Effector CD4-positive, alpha-beta T cell (primary cell): ENCODE data around the gene PRPF4.
"Not testable (repeated sequence)": the region's sequence is repeated elsewhere in the genome, so short reads cannot be mapped to it uniquely, and the experiment has no call there.

Source experiments
- DNase-seq: peaks from one replicate; pipeline ENCODE4 v3.0.0-alpha.2; 2020
- total RNA-seq: gene quantifications from one replicate; lab custom pipeline; 2026; lab: John Stamatoyannopoulos, UW

PRPF4 gene
- total RNA-seq: 39.6 reads per million, percentile 63 among the genes with 10 or more reads in this experiment

DNA sequence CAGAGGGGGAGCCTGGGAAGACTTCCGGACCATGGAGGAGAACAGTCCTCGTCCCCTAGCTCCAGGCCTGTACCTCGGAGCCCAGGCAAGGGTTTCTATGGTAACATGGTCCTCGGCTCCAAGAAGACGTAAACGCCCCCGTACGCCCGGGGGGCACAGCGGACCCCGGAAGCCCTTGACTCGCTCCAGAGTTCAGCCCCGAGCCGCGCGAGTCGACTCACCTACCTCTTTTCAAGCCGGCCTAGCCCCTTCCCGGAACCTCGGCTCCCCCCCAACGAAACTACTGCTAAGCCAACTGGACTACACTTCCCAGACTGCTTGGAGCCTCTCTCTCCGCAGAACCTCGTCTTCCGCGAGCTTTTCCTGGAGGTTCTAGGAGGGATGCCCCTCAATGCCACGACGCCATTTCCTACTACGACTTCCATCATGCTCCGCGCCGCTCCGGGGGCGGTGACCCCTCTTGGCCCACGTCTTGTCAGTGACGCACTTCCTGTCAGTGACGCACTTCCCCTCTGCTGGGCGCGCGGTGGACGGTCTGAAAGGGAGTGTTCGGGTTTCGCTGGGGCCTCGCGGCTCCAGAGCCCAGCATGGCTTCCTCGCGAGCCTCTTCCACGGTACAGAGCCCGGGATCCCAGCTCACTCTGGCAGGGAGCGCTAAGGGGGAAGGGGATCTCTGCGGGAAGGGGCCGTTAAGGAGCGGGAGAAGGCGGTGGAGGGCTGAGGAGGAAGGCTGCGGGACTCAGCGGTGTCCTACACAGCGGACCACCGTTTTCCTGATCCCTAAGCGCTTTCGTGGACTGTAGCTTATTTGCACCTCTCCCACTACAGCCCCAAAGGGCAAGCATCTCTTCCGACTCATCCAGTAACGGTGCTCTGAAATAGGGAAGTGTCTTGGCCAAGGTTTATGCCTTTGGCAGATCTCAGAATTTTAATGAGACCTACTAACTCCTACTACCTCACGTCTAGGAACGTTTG, at the start of gene PRPF4, which contains the start of gene CDC26:
PRPF4 (plus strand) TSS at position 502 of the 975 bp plus-strand sequence; CDS start at position 588, 86 bp downstream.
CDC26 (minus strand) TSS at position 416 of the 975 bp plus-strand sequence. CDS start 3,065 bp downstream, outside the sequence.
- peak; percentile 94 for DNase-seq

DNA sequence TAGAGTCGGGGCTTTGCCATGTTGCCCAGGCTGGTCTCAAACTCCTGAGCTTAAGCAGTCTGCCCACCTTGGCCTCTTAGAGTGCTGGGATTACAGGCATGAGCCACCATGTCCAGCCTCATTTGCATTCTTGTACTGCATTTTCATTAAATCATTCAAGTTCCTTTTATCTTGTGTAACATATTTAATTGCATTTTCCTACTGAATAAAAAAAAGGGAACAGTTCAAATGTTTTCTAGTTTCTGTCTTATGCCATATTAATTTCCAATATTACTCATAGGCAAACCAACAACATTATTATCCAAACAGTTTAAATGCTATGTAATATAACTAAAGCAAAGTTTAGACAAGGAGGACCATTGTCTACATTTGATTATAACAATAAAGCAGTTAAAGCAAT, 48.0 kb upstream of the PRPF4 start:
- no peak for DNase-seq

DNA sequence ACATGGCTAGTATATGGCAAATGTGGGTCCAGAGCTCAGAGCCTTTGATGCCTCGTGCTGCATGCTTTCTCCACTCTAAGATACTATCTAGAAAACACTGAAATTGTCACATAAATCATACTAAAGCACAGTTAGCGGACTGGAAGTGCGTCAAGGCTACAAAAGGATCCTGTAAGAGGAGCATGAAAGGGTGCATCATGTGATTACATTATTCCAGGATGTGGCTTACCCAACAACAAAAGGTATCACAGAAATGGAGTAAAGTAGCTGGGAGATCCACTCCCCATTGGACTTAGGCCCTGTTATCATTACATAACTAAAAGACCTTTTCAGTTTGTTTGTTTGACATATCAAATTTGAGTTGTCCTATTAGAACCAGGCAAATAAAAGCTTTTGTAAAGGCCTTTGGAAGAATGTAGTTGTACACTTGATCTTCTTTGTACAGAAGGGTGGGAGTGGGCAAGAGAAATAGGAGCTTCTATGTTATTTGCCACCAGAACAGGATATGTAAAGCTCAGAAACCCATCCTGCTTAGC, 47.3 kb upstream of the PRPF4 start:
- DNase-seq: no peak

DNA sequence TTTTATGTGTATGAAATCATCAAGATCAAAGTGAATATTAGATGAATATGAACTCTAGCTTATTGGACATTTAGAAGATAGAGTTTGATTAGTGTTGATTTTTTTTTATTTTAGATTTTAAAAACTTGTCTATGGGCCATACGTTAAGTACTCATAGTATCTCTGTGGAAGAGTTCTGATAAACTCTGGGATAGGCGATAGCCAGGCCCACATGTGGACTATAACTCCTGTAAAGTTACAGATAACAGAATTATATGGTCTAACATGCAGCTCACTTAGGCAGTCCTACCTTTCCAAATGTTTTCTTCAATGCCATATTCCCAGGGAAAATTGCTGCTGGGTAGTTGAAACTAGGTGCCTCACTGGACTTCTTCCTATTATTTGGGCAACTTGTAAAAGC, 43.8 kb upstream of the PRPF4 start:
- no peak for DNase-seq

DNA sequence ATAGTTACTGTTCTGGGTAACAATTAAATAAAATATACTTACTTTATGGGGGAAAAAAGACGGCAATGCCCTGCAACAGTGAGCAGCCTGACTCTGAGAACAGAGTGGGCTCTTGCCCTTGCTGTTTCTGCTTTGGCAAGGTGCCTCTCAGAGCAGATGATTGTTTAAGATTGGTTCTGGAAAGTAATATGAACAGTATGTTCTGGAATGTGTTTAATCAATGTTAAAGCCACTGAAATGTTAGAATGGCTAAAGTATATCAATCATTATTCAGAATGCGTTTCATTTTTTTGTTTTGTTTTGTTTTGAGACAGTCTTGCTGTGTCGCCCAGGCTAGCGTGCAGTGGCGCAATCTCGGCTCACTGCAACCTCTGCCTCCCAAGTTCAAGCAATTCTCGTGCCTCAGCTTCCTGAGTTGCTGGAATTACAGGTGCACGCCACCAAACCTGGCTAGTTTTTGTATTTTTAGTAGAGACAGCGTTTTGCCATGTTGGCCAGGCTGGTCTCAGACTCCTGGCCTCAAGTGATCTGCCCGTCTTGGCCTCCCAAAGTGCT, 39.7 kb upstream of the PRPF4 start:
- not testable (repeated sequence) for DNase-seq

DNA sequence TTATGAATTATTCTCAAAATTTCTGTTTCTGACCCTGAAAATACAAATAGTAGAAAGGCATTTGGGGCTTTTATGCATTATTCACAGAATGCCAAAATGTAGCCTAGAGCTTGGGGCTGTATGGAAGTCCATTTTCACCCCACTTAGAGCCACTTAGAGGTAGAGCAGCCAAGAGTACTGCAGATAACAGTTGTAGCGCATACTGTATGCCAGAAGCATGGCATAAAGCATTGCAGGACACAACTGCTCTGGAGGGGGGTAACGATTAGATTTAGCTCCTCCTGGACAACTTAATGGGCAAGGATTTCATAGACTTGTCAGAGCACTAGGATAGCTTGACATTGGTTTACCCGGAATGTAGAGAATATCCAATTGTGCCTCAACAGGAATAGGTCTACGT, 38.4 kb upstream of the PRPF4 start:
- no peak for DNase-seq

DNA sequence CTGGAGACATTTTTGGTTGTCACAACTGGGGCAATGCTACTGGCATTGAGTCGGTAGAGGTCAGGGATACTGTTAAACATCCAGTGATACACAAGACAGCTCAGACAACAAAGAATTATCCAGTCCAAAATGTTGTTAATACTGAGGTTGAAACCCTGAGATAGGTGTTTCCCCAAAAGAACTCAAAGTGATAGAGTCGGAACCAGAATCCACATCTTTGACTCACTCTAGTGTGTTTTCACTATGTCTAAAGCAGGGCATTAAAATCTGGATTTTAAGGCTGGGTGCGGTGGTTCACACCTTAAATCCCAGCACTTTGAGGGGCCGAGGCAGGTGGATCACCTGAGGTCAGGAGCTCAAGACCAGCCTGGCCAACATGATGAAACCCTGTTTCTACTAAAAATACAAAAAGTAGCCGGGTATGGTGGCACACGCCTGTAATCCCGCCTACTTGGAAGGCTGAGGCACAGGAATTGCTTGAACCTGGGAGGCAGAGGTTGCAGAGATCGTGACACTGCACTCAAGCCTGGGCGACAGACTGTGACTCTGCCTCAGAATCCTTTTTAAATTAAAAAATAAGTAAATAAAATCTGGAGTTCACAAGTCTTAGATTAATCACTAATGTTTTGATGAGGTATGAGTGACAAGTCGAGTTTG, 37.1 kb upstream of the PRPF4 start:
- DNase-seq: no peak

DNA sequence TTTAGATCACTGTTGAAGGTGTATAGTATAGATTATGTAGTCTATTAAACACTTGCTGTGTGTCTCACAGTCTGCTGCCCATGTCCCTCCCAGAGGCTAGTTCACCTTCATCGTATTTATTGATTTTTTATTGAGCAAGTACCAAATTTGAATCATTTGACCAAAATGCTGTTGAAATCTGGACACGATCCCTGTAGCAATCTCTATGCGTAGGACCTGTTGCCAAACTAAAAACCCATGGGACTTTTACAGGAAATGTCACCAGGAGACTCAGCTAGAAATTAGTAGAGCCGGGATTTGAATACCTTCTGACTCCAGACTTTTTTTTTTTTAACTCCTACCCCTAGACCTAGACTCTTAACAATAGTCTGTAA, 36.6 kb upstream of the PRPF4 start:
- DNase-seq: no peak

DNA sequence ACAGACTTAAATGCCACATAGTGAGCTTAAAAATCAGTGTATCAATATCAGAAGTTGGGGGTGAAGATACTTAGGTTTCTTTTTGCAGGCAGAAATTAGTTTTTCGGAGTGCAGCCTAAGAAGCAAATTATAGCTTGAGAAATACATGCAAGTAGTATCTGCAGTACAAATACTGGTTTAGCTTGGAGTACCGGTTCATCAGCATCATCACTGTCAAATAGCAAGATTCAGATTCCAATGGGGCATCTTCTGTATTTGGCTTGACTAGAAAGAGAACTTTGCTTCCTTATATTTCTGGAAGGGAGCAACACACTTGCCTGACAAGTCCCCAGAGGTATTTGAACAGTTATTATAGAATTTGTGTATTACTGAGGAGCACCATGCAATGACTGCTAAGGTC, 34.3 kb upstream of the PRPF4 start:
- no peak for DNase-seq

DNA sequence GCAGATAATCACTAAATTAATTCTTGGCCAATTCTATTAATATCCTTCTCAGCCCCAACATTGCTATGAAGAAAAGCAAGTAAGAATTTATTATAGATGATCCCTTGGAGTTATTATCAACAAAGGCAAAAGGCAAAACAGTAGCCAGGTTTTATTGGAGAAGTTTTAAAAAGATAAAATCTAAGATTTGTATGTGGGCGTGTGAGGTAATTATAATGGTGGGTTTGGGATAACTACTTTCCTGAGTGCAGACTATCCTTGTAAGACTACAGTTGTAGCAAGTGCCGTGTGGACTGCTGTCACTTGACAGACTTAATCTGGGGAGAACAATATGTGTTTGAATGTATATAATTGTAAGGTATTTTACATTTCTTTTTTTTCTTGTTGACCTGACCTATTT, 30.9 kb upstream of the PRPF4 start:
- DNase-seq: no peak

DNA sequence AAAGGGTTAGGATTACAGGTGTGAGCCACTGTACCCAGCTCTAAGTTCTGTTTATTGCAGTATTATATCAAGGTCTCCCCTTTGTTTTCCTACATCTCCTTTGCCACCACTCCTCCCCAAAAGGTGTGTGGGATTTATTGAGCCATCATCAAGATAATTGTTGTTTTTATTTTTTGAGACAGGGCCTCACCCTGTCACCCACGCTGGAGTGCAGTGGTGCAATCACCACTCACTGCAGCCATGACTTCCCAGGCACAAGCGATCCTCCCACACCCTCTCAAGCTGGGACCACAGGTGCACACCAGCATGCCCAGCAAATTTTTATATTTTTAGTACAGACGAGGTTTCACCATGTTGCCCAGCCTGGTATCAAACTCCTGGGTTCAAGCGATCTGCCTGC, 29.6 kb upstream of the PRPF4 start:
- no peak for DNase-seq

DNA sequence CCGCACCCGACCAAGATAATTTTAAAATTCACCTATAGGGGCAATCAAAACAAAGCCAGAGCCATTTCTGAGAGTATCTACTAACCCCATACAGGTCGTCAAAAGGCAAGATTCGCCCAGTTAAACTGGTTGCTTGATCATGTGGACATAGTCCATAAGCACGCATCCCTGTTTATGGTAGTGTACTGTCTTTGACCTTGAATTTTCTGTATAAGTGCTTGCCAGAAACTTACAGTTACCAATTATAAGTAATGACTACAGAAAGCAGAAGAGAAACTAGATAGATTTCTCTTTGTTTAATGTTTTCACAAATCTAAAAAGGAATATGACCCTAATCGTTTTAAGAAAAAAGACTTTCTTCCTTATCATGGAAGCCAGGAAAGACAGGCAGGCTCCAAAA, 28.5 kb upstream of the PRPF4 start:
- no peak for DNase-seq

DNA sequence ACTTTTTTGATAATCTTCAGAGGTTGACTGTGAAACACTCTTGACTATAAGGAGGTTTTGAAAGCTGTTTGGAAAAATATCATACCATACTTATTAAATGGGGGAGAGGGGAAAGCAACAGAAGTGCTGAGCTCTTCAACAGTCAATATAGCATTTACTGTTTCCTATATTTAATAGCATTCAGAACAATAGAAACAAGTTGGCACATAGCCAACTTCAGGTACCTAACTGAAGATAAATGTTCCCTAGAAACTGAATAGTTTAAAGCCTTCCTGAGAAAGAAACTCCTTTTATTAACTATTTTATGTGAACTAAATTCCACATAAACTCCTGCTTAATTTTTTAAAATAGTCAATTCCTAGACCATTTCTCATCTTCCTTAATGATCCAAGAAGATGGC, 27.8 kb upstream of the PRPF4 start:
- DNase-seq: no peak

DNA sequence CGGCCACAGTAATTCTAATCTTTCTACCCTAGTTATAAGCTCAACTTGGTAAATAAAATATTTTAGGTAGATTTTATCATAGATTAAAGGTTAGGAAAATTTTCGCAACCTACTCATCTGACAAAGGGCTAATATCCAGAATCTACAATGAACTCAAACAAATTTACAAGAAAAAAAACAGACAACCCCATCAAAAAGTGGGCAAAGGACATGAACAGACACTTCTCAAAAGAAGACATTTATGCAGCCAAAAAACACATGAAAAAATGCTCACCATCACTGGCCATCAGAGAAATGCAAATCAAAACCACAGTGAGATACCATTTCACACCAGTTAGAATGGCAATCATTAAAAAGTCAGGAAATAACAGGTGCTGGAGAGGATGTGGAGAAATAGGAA, 25.8 kb upstream of the PRPF4 start:
- not testable (repeated sequence) for DNase-seq

DNA sequence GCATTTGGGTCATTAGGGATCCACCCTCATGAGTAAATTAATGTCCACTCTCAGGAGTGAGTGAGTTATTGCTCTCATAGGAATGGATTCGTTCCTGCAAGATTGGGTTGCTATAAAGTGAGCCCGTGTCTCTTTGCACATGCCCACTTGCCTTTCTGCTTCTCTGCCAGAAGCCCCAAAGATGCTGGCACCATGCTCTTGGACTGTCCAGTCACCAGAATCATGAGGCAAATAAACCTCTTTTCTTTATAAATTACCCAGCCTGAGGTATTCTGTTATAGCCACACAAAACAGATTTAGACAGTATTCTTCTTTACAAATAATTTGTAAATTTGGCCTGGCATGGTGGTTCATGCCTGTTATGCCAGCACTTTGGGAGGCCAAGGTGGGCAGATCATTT, 24.7 kb upstream of the PRPF4 start:
- DNase-seq: no peak

DNA sequence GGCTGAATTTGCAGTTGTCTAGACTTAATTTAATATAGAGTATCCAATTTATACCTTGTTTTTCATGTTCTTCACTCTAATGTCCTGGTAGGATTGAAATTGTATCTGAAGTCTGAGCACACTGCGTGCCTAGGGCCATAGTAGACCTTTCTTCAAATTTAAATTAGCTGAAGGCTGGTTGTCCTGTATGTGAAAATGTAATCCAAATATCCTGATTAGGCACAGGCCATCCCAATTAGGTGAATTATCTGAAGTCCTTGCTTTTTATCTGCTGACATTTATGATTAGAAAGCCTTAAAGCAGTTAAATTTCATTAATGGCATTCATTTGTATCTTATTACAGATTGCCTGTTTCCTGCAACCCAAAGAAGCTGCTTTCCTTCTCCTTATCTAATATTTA, 20.5 kb upstream of the PRPF4 start:
- no peak for DNase-seq

DNA sequence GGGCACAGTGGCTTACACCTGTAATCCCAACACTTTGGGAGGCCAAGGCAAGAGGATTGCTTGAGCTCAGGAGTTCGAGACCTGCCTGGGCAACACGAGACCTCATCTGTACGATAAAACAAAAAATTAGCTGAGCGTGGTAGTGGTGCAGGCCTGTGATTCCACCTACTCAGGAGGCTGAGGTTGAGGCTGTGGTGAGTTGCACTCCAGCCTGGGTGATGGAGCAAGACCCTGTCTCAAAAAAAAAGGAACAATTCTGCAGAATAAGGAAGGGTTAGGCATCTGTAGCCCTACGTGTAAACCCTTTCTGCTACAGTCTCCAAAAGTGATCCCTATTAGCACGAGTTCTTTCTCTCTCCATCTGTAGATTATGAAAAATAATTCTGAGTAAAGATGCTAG, 20.0 kb upstream of the PRPF4 start:
- no peak for DNase-seq

DNA sequence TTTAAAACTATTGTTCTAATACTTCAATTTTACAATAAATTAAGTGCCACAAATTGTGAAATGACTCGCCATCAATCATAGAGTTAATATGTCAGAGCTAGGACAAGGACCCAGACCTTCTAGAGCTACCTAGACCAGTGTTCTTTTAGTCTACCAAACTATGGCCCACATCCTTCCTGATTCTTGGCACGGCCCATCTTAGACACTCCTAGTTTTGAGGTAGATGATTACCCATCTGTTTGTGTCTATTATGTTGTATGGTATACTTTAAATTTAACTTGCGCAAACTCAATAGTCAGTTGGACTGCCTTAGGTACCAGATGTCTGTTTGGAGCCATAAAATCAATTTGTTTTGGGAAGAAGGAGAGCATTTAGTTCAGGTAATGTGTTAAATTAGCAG, 17.6 kb upstream of the PRPF4 start:
- no peak for DNase-seq

DNA sequence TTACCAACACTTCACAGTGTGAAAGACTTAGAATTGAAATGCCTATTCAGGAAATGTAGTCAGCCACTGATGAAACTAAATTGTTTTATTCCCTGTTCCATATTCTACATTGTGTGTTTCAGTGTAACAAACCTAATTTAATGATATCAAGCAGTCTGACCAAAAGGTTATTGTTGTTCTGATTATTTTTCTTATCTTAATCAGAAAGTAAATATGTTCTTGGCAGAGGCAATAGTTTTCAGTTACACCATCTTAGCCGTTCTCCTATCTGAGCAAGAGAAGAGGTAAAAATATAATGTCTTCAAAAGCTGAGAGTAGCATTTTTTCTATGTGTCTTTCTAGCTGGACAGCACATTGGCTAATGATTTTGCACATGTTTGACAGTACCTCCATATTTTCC, 17.2 kb upstream of the PRPF4 start:
- no peak for DNase-seq

DNA sequence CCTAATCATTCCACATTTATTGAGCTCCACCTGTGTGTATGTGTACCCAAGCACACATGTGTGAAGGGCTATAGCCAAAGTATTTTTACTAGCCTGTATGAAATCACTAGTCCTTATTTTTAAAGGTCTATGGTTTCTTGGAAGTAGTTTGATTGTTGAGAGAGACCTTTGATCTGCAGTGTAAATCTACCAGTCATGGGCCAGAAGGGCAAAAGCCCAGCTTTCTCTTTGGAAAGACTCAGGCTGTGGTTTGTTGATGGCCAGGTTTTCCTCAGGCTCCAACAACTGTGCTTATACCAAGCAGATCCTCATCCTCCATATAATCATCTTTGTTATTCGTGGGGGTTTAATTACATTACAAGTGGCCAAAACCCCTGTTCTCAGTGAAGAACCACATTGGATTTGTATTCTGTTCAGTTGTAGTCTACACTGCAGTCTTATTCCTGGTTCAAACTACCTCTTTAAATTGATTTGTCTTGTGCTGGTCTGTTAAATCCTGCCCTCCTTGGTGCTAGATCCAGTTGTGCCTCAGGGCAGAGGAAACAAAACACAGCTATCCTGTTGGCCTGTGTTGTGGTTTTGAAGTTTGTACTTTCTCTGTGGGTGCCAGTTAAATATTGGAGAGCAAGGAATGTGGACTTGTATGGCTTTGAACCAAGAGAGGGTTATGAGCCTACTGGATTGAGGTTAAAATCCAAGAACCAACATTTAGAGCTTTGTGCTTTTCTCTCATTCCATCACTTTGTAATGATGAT, 13.4 kb upstream of the PRPF4 start:
- no peak for DNase-seq

DNA sequence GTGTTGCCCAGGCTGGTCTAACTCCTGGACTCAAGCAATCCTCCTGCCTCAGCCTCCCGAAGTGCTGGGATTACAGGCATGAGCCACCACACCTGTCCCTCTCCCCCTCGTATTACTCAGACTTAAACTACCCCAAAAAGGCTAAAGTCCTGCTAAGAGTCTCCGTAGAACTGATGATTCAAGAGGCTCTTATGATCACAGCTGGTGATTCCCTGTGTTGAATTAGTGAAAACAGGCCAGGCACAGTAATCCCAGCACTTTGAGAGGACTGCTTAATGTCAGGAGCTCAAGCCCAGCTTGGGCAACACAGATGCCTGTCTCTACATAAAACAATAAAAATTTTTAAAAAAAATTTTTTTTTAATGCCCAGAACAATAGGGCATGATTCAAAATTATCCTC, 9.3 kb upstream of the PRPF4 start:
- DNase-seq: no peak

DNA sequence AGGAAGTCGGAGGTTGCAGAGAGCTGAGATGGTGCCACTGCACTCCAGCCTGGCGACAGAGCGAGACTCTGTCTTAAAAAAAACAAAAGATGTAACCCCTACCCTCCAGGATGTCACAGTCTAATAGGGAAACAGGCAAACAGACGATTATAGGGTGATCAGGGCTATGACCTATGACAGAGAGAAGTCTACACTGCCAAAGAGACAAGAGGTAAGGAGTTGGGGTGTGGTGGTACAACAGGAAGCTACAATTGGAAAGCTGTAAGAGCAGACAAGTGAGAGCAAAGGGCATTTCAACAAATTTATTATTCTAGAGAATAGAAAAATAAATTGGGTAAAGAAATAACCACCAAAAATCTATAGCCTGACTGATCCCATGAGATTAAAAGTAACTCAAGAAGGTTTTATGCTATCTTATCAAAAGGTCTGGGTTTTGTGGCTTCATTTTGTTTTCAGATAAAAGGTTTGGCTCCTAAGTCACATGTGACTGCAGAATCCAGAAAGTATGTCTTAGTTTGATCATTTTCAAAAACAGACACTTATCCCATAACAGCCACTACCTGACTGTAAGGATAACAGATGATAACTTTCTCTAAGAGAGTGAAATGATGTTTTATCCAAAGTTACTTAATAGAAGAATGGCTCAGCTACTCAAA, 7.4 kb upstream of the PRPF4 start:
- no peak for DNase-seq
